Thyroid gland (tissue), 4 donors: ENCODE measurements around the gene MPP2. TPM values are rescaled to one million over a fixed set of nuclear protein-coding genes. Genes with fewer than 3 reads are reported as not detected.
"Not testable (repeated sequence)": the region's sequence is repeated elsewhere in the genome, so short reads cannot be mapped to it uniquely, and the experiment has no call there.

ENCODE experiments used
- DNase-seq, 2 donors: peaks; one replicate each; pipeline ENCODE4 v3.0.0-alpha.2; 2019
- H3K27ac ChIP-seq, 3 donors: fragments of 200-600 bp; sonication (generic); 1 replicate in 2 of 3; 2 replicates in 1 of 3; pipeline ENCODE4 v1.5.1; 2016 to 2019; ENCODE audit warnings: mild to moderate bottlenecking in 1 of 3, moderate library complexity in 1 of 3
- H3K27me3 ChIP-seq: fragments of 200-600 bp; sonication (generic); one replicate; pipeline ENCODE4 v1.5.1; 2019
- H3K36me3 ChIP-seq, 2 donors: fragments of 200-600 bp; sonication (generic); one replicate each; pipeline ENCODE4 v1.5.1; 2016 to 2019
- H3K4me1 ChIP-seq, 2 donors: fragments of 200-600 bp; sonication (generic); one replicate each; pipeline ENCODE4 v1.5.1; 2017 to 2019
- H3K4me3 ChIP-seq, 3 donors: fragments of 200-600 bp; sonication (generic); replicated peaks in 1 of 3; 1 replicate in 2 of 3; 2 replicates in 1 of 3; pipeline ENCODE4 v1.5.1; 2016; ENCODE audit warnings: mild to moderate bottlenecking in 1 of 3
- H3K9me3 ChIP-seq: fragments of 200-600 bp; sonication (generic); one replicate; pipeline ENCODE4 v1.5.1; 2017
- CTCF ChIP-seq, 6 experiments: fragments of 200-600 bp in 3 of 6; fragments of 450-650 bp in 3 of 6; sonication (generic) in 3 of 6; IDR thresholded peaks; one replicate each; pipeline ENCODE4 v1.5.1; 2016 to 2019; ENCODE audit warnings: antibody characterized with exemption in 6 of 6, mild to moderate bottlenecking in 2 of 6, inconsistent platforms in 1 of 6, moderate library complexity in 1 of 6
- POLR2A ChIP-seq, 2 donors: fragments of 450-650 bp; IDR thresholded peaks; one replicate each; pipeline ENCODE4 v1.6.1; 2017; ENCODE audit warnings: antibody characterized with exemption in 2 of 2, mild to moderate bottlenecking in 2 of 2, moderate library complexity in 1 of 2
- WGBS, 2 donors: methylation state at CpG; one replicate each; pipeline ENCODE4 v1.1.5; 2017; 5-methylcytosine and 5-hydroxymethylcytosine counted together
- intact Hi-C: fragments of 100-400 bp; cut with DNase I; formaldehyde crosslinking; loops from one replicate; pipeline ENCODE4 v1.15.1; 2023
- total RNA-seq, 4 donors: library from RNA; depleted of rRNA; stranded (reverse); fragments of >200 nt; gene quantifications; one replicate each; pipeline ENCODE4 v1.2.3, GENCODE V29; 2016

The MPP2 gene
- total RNA-seq, 4 donors from 2014 or later: 6.5 to 30.8 (median 9.0) TPM

- Histone ChIP-seq H3K4me1 (no peaks in the 10 kb centered on the region), H3K27ac (peak within 1 kb of the TSS in 1 of 3 donors; percentile 14), H3K9me3 (no peaks in the 10 kb centered on the region), H3K27me3 (no peaks in the 10 kb centered on the region), H3K36me3 (no peaks in the 10 kb centered on the region), H3K4me3 (no peak within 1 kb of the TSS)
- 34 to 48% methylated on average over 9 to 16 of the region's 17 CpGs for WGBS, 2 donors
- intact Hi-C loops: no loop called here
- no peak for DNase-seq
- TF ChIP-seq POLR2A (IDR thresholded peaks at IDR 0.05) (no peak), CTCF (IDR thresholded peaks at IDR 0.05) (no peak)
Observed at GRCh38 chr17:43846963-43847371, 60.4 kb downstream of the MPP2 start, which contains the start of gene CD300LG. Gene CD300LG (plus strand): TSS chr17:43847176. CDS start chr17:43847217, 41 bp downstream.

- TF ChIP-seq CTCF (IDR thresholded peaks at IDR 0.05) (peak; percentile 94 to 99 (median 96)), POLR2A (IDR thresholded peaks at IDR 0.05) (no peak)
- H3K27me3 ChIP-seq: no peaks in the 10 kb centered on the region
- DNase-seq: peak; percentile 83 to 89
- WGBS, 2 donors: 9 to 14% methylated on average over 9 to 13 of the region's 13 CpGs
- no peaks in the 10 kb centered on the region for H3K4me1 ChIP-seq
- H3K27ac ChIP-seq: no peak overlapping the region
- H3K9me3 ChIP-seq: no peaks in the 10 kb centered on the region
- intact Hi-C loops: no loop called here
- H3K36me3 ChIP-seq: no peaks in the 10 kb centered on the region
- no peak overlapping the region for H3K4me3 ChIP-seq
Observed at GRCh38 chr17:43846221-43846712, 61.1 kb downstream of the MPP2 start.

- H3K4me1 ChIP-seq: no peaks in the 10 kb centered on the region
- no peak for DNase-seq
- no peaks in the 10 kb centered on the region for H3K27me3 ChIP-seq
- no peaks in the 10 kb centered on the region for H3K9me3 ChIP-seq
- no peaks in the 10 kb centered on the region for H3K36me3 ChIP-seq
- H3K27ac ChIP-seq: no peak overlapping the region
- no peak overlapping the region for H3K4me3 ChIP-seq
- TF ChIP-seq CTCF (IDR thresholded peaks at IDR 0.05) (no peak), POLR2A (IDR thresholded peaks at IDR 0.05) (no peak)
- intact Hi-C loops: no loop called here
- 78 to 79% methylated on average over 4 of the region's 4 CpGs for WGBS, 2 donors
Observed at GRCh38 chr17:43845766-43846165, 61.6 kb downstream of the MPP2 start.

GRCh38 chr17:43844241-43844640 is 63.1 kb downstream of the MPP2 start:
- Histone ChIP-seq H3K4me3 (no peak overlapping the region), H3K4me1 (peaks cover 9 to 10% of the 10 kb centered on the region in 2 donors), H3K9me3 (no peaks in the 10 kb centered on the region), H3K27me3 (no peaks in the 10 kb centered on the region), H3K36me3 (no peaks in the 10 kb centered on the region), H3K27ac (no peak overlapping the region)
- intact Hi-C loops: no loop called here
- no peak for TF ChIP-seq CTCF (IDR thresholded peaks at IDR 0.05)
- TF ChIP-seq POLR2A (IDR thresholded peaks at IDR 0.05): no peak
- DNase-seq: no peak
- 83 to 91% methylated on average over 5 of the region's 5 CpGs for WGBS, 2 donors

- H3K27me3 ChIP-seq: no peaks in the 10 kb centered on the region
- no peaks in the 10 kb centered on the region for H3K36me3 ChIP-seq
- intact Hi-C loops: no loop called here
- H3K27ac ChIP-seq: no peak overlapping the region
- H3K4me3 ChIP-seq: no peak overlapping the region
- H3K4me1 ChIP-seq: peaks cover 9 to 10% of the 10 kb centered on the region in 2 donors
- TF ChIP-seq POLR2A (IDR thresholded peaks at IDR 0.05) (no peak), CTCF (IDR thresholded peaks at IDR 0.05) (no peak)
- WGBS, 2 donors: 79 to 80% methylated on average over 7 of the region's 7 CpGs
- no peak for DNase-seq
- no peaks in the 10 kb centered on the region for H3K9me3 ChIP-seq
Observed at GRCh38 chr17:43842975-43843325, 64.4 kb downstream of the MPP2 start.

GRCh38 chr17:43842091-43842974 is 65.0 kb downstream of the MPP2 start:
- H3K9me3 ChIP-seq, DNase-seq, H3K36me3 ChIP-seq, H3K4me3 ChIP-seq, intact Hi-C loops, H3K27me3 ChIP-seq, H3K27ac ChIP-seq: not testable (repeated sequence)
- 85 to 94% methylated on average over 51 to 54 of the region's 54 CpGs for WGBS, 2 donors
- H3K4me1 ChIP-seq: peaks cover 9 to 10% of the 10 kb centered on the region in 2 donors
